ENCODE results near the gene TMCO5A. TPM values are rescaled to one million over a fixed set of nuclear protein-coding genes. Genes with fewer than 3 reads are reported as not detected.

The TMCO5A gene
- total RNA-seq: not detected
- polyA plus RNA-seq (ENCODE audit: insufficient read length in 2 of 2): not detected
- long read RNA-seq, donor 1: 0 reads
- long read RNA-seq, donor 2: 0 reads
- long read RNA-seq, donor 3: 0 reads
- long read RNA-seq, donor 4: 0 reads

- H3K27ac ChIP-seq (ENCODE audit: low read depth, low read length): no peak within 1 kb of the TSS
- no CpG with 5 or more reads among the region's 1 CpG for WGBS (ENCODE audit: insufficient coverage)
- H3K4me1 ChIP-seq (ENCODE audit: control insufficient read depth, insufficient read depth, low read length): no peaks in the 10 kb centered on the region
- no peaks in the 10 kb centered on the region for H3K36me3 ChIP-seq (ENCODE audit: control insufficient read depth, insufficient read depth, low read length)
- no peak within 1 kb of the TSS for H3K4me3 ChIP-seq (ENCODE audit: low read depth, low read length)
- H3K27me3 ChIP-seq (ENCODE audit: control insufficient read depth, insufficient read depth, low read length): no peaks in the 10 kb centered on the region
- H3K9me3 ChIP-seq (ENCODE audit: control insufficient read depth, insufficient read depth, low read length): no peaks in the 10 kb centered on the region
- no peak for DNase-seq (ENCODE audit: low read depth in 4 of 6, low spot score in 6 of 6)
These were observed at the start of gene TMCO5A for GRCh38 chr15:37934340-37934739. TMCO5A (plus strand) TSS chr15:37934640; CDS start chr15:37936324, 1,684 bp downstream.

DNA sequence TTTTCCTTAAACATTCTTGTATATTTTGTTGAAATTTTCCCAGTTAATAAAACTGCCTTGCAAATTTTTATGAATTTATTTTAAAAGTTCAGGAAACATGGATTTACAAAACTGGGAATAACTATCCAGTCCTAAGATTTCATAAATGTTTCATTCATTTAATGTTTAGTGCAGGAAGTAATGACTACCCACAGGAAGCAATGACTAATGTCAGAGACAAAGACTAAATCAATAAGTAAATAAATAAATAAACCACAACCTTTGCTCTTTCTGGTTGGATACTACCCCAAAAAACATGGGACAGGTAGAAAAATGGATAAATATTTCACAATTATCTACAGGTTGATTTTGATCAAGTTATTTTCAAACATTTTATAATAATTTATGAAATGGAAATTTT lies 48.8 kb upstream of the TMCO5A start:
- H3K9me3 ChIP-seq (ENCODE audit: control insufficient read depth, insufficient read depth, low read length): no peaks in the 10 kb centered on the region
- H3K4me3 ChIP-seq (ENCODE audit: low read depth, low read length): no peak overlapping the region
- H3K4me1 ChIP-seq (ENCODE audit: control insufficient read depth, insufficient read depth, low read length): no peaks in the 10 kb centered on the region
- DNase-seq (ENCODE audit: low read depth in 4 of 6, low spot score in 6 of 6): no peak
- no peaks in the 10 kb centered on the region for H3K36me3 ChIP-seq (ENCODE audit: control insufficient read depth, insufficient read depth, low read length)
- no peaks in the 10 kb centered on the region for H3K27me3 ChIP-seq (ENCODE audit: control insufficient read depth, insufficient read depth, low read length)
- no peak overlapping the region for H3K27ac ChIP-seq (ENCODE audit: low read depth, low read length)

- no CpG with 5 or more reads among the region's 4 CpGs for WGBS (ENCODE audit: insufficient coverage)
- Histone ChIP-seq H3K9me3 (ENCODE audit: control insufficient read depth, insufficient read depth, low read length) (no peaks in the 10 kb centered on the region), H3K4me1 (ENCODE audit: control insufficient read depth, insufficient read depth, low read length) (no peaks in the 10 kb centered on the region), H3K27ac (ENCODE audit: low read depth, low read length) (no peak overlapping the region), H3K27me3 (ENCODE audit: control insufficient read depth, insufficient read depth, low read length) (peaks cover 3% of the 10 kb centered on the region), H3K36me3 (ENCODE audit: control insufficient read depth, insufficient read depth, low read length) (no peaks in the 10 kb centered on the region), H3K4me3 (ENCODE audit: low read depth, low read length) (no peak overlapping the region)
- DNase-seq (ENCODE audit: low read depth in 4 of 6, low spot score in 6 of 6): no peak
These were observed 46.1 kb upstream of the TMCO5A start for GRCh38 chr15:37888356-37888755.

GRCh38 chr15:37891766-37892368 lies 42.6 kb upstream of the TMCO5A start:
- H3K4me1 ChIP-seq (ENCODE audit: control insufficient read depth, insufficient read depth, low read length): no peaks in the 10 kb centered on the region
- no peak overlapping the region for H3K4me3 ChIP-seq (ENCODE audit: low read depth, low read length)
- peak in 2 of 6 donors; percentile 73 to 90 for DNase-seq (ENCODE audit: low read depth in 4 of 6, low spot score in 6 of 6)
- H3K9me3 ChIP-seq (ENCODE audit: control insufficient read depth, insufficient read depth, low read length): no peaks in the 10 kb centered on the region
- no peak overlapping the region for H3K27ac ChIP-seq (ENCODE audit: low read depth, low read length)
- no peaks in the 10 kb centered on the region for H3K36me3 ChIP-seq (ENCODE audit: control insufficient read depth, insufficient read depth, low read length)
- peaks cover 3% of the 10 kb centered on the region for H3K27me3 ChIP-seq (ENCODE audit: control insufficient read depth, insufficient read depth, low read length)
- no CpG with 5 or more reads among the region's 4 CpGs for WGBS (ENCODE audit: insufficient coverage)

- Histone ChIP-seq H3K4me1 (ENCODE audit: control insufficient read depth, insufficient read depth, low read length) (no peaks in the 10 kb centered on the region), H3K36me3 (ENCODE audit: control insufficient read depth, insufficient read depth, low read length) (no peaks in the 10 kb centered on the region)
These were observed 41.1 kb upstream of the TMCO5A start for GRCh38 chr15:37893309-37893708.

GRCh38 chr15:37898362-37898761 lies 36.1 kb upstream of the TMCO5A start:
- Histone ChIP-seq H3K4me3 (ENCODE audit: low read depth, low read length) (no peak overlapping the region), H3K9me3 (ENCODE audit: control insufficient read depth, insufficient read depth, low read length) (no peaks in the 10 kb centered on the region), H3K27ac (ENCODE audit: low read depth, low read length) (no peak overlapping the region), H3K36me3 (ENCODE audit: control insufficient read depth, insufficient read depth, low read length) (no peaks in the 10 kb centered on the region), H3K4me1 (ENCODE audit: control insufficient read depth, insufficient read depth, low read length) (no peaks in the 10 kb centered on the region), H3K27me3 (ENCODE audit: control insufficient read depth, insufficient read depth, low read length) (no peaks in the 10 kb centered on the region)
- DNase-seq (ENCODE audit: low read depth in 4 of 6, low spot score in 6 of 6): no peak
- 100% methylated on average over 1 of the region's 2 CpGs for WGBS (ENCODE audit: insufficient coverage)

More at GRCh38 chr15:37893309-37893708, 41.1 kb upstream of the TMCO5A start:
- Histone ChIP-seq H3K27me3 (ENCODE audit: control insufficient read depth, insufficient read depth, low read length) (peaks cover 3% of the 10 kb centered on the region), H3K4me3 (ENCODE audit: low read depth, low read length) (no peak overlapping the region), H3K27ac (ENCODE audit: low read depth, low read length) (no peak overlapping the region), H3K9me3 (ENCODE audit: control insufficient read depth, insufficient read depth, low read length) (no peaks in the 10 kb centered on the region)
- no peak for DNase-seq (ENCODE audit: low read depth in 4 of 6, low spot score in 6 of 6)

- WGBS (ENCODE audit: insufficient coverage): 27% methylated on average over 4 of the region's 7 CpGs
- no peaks in the 10 kb centered on the region for H3K9me3 ChIP-seq (ENCODE audit: control insufficient read depth, insufficient read depth, low read length)
- H3K4me1 ChIP-seq (ENCODE audit: control insufficient read depth, insufficient read depth, low read length): no peaks in the 10 kb centered on the region
- peak in 2 of 6 donors; percentile 56 to 78 for DNase-seq (ENCODE audit: low read depth in 4 of 6, low spot score in 6 of 6)
- H3K36me3 ChIP-seq (ENCODE audit: control insufficient read depth, insufficient read depth, low read length): no peaks in the 10 kb centered on the region
- H3K27ac ChIP-seq (ENCODE audit: low read depth, low read length): no peak overlapping the region
- H3K4me3 ChIP-seq (ENCODE audit: low read depth, low read length): no peak overlapping the region
- no peaks in the 10 kb centered on the region for H3K27me3 ChIP-seq (ENCODE audit: control insufficient read depth, insufficient read depth, low read length)
These were observed 33.9 kb upstream of the TMCO5A start for GRCh38 chr15:37900326-37901221.

DNA sequence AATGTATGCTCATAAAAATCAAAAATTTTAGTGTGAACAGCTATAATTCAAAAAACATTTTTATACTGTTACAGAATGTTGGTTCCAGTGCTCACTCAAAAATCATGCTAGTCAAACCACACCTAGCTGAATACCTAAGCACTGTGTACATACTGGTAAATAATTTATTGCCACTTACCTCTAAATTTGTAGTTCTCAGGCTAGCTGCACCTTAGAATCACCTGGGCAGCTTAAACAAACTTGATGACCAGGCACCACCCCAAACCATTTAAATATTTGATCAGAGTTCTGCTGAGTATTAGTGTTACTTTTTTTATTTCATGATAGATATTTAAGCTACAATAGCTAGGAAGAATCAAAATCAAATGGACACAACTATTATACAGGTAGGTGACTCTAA lies 32.3 kb upstream of the TMCO5A start:
- H3K4me3 ChIP-seq (ENCODE audit: low read depth, low read length): no peak overlapping the region

DNA sequence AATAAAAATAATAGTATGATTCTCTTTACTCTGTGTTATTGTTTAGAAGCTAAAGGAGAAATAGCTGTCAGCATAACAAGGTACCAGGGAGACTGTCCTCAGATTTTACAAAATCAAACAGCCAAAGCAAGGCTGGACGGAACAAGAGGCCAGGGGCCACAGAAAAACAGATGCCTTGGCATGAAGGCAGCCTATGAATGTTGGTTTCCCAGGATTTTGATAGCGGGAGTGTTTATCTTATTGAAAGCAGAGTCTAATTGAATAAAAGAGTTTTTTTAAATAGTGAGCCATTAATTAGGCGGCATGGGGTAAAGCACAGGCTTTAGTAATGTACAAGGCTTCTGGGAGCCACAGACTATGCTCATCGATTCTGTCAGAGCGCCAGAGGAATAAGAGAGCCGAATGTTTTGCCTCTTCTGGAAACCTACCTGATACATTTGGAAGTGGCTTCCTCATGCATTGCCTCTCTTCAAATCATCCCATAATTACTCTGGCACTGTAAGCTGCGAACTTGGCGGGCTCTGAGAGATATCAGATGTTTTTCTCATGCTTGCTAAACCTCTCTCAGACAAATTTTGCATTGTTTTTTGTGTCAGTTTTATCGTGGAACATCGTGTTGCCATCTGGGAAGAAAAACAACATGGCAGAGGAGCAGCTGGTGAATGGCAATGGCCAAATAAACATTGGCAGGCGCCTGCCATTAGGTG lies 30.4 kb upstream of the TMCO5A start:
- Histone ChIP-seq H3K27me3 (ENCODE audit: control insufficient read depth, insufficient read depth, low read length) (no peaks in the 10 kb centered on the region), H3K4me3 (ENCODE audit: low read depth, low read length) (no peak overlapping the region), H3K9me3 (ENCODE audit: control insufficient read depth, insufficient read depth, low read length) (no peaks in the 10 kb centered on the region), H3K36me3 (ENCODE audit: control insufficient read depth, insufficient read depth, low read length) (no peaks in the 10 kb centered on the region), H3K4me1 (ENCODE audit: control insufficient read depth, insufficient read depth, low read length) (no peaks in the 10 kb centered on the region), H3K27ac (ENCODE audit: low read depth, low read length) (no peak overlapping the region)
- DNase-seq (ENCODE audit: low read depth in 4 of 6, low spot score in 6 of 6): peak in 2 of 6 donors; percentile 83 to 85
- 51% methylated on average over 7 of the region's 11 CpGs for WGBS (ENCODE audit: insufficient coverage)

More for the DNA sequence above, 32.3 kb upstream of the TMCO5A start:
- H3K27me3 ChIP-seq (ENCODE audit: control insufficient read depth, insufficient read depth, low read length): no peaks in the 10 kb centered on the region
- H3K36me3 ChIP-seq (ENCODE audit: control insufficient read depth, insufficient read depth, low read length): no peaks in the 10 kb centered on the region
- no peak overlapping the region for H3K27ac ChIP-seq (ENCODE audit: low read depth, low read length)
- DNase-seq (ENCODE audit: low read depth in 4 of 6, low spot score in 6 of 6): no peak
- no peaks in the 10 kb centered on the region for H3K9me3 ChIP-seq (ENCODE audit: control insufficient read depth, insufficient read depth, low read length)
- H3K4me1 ChIP-seq (ENCODE audit: control insufficient read depth, insufficient read depth, low read length): no peaks in the 10 kb centered on the region

All from spinal cord (tissue), 10 donors.